OCI-LY3 (cell line): ENCODE data around the gene HCN1.
A peak's percentile ranks its signal among the peaks of the same experiment; 100 is the strongest.

Source experiments
- H2AFZ ChIP-seq: fragments of 200-600, 300-600 bp; shearing (Covaris generic); 2 replicates; pipeline ENCODE4 v1.6.0; 2014; ENCODE audit warnings: antibody characterized with exemption, low read depth, low read length
- H3K27ac ChIP-seq: fragments of 200-600, 300-600 bp; sonication (generic); 2 replicates; pipeline ENCODE4 v1.5.1; 2014; ENCODE audit warnings: mild to moderate bottlenecking, low read length, moderate library complexity, mixed read lengths
- H3K27me3 ChIP-seq: fragments of 200-600, 300-600 bp; sonication (generic); 2 replicates; pipeline ENCODE4 v1.6.1; 2014; ENCODE audit warnings: low read depth, low read length, mixed read lengths
- H3K36me3 ChIP-seq: fragments of 200-600, 300-600 bp; sonication (generic); replicated peaks from 2 replicates; pipeline ENCODE3; 2014; ENCODE audit warnings: low read depth, low read length, mixed read lengths
- H3K4me1 ChIP-seq: fragments of 300-600, 200-600 bp; sonication (generic); 2 replicates; pipeline ENCODE4 v1.6.1; 2014; ENCODE audit warnings: low read length, mixed read lengths
- H3K4me2 ChIP-seq: fragments of 200-600, 300-600 bp; sonication (generic); 2 replicates; pipeline ENCODE4 v1.6.1; 2014; ENCODE audit warnings: low read length, mixed read lengths
- H3K4me3 ChIP-seq: fragments of 300-600, 200-600 bp; sonication (generic); 2 replicates; pipeline ENCODE4 v1.5.1; 2014; ENCODE audit warnings: antibody characterized with exemption, mild to moderate bottlenecking, low read length, moderate library complexity
- H3K79me2 ChIP-seq: fragments of 300-600, 200-600 bp; shearing (Covaris generic); 2 replicates; pipeline ENCODE4 v1.6.1; 2014; ENCODE audit warnings: mild to moderate bottlenecking, low read length, mixed read lengths
- H3K9ac ChIP-seq: fragments of 300-600, 200-600 bp; shearing (Covaris generic); 2 replicates; pipeline ENCODE4 v1.6.0; 2014; ENCODE audit warnings: mild to moderate bottlenecking, low read length, moderate library complexity
- H3K9me3 ChIP-seq: fragments of 200-600, 300-600 bp; shearing (Covaris generic); 2 replicates; pipeline ENCODE4 v1.6.1; 2014; ENCODE audit warnings: low read length, mixed read lengths; ENCODE audit not compliant: insufficient read depth
- H4K20me1 ChIP-seq: fragments of 200-600, 300-600 bp; sonication (generic); 2 replicates; pipeline ENCODE4 v1.6.1; 2016; ENCODE audit warnings: low read length, mixed read lengths; ENCODE audit not compliant: insufficient read depth
- EZH2phosphoT487 ChIP-seq: fragments of 200-600 bp; shearing (Covaris generic); IDR thresholded peaks from 2 replicates; pipeline ENCODE4 v1.6.1; 2018; ENCODE audit warnings: antibody characterized with exemption, mixed run types, low read depth
- TF ChIP-seq, protein P1 (sequence below): fragments of 200-600, 300-600 bp; sonication (generic); IDR thresholded peaks from 2 replicates; pipeline ENCODE4 v1.5.1; 2014; ENCODE audit warnings: antibody characterized with exemption, low read length, low read depth

The HCN1 gene

DNA sequence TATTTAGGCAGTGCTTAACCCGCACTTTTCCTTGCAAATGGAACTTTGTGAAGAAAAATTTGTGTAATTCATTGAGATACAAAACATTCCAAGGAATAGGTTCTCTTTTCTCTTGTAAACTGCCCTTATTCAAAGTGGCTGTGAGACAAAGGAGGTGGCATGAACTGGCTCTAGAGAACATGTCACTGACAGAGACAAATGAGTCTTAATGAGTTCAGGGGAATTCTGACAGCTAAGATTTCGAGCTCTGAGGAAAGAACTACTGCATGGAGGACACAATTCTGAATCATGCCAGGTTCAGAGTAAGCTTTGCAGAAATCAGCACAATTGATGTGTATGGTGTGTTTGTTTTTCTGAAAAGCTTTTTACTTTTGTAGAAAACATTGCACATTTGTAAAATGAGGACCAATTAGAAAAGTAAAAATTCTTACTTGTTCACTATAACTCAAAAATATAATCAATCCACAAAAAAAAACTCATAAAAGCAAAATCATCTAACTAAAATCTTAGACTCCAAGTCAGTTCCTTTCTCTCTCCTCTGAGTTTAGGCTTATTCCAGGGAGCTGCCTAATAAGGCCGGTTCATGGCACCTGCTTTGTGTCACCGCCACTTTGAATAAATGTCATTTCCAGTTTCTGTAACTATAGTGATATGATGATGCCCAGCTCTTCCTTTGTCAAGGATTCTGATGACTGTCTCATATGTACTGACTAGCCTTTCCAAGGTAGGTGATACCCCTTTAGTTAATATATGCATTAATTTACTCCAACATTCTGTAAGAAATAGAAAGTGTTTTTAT, 163.2 kb downstream of the HCN1 start:
- Histone ChIP-seq H3K79me2 (no peaks in the 10 kb centered on the region), H3K4me2 (peak overlapping the region; percentile 46), H3K27me3 (no peaks in the 10 kb centered on the region), H3K4me1 (peaks cover 16% of the 10 kb centered on the region), H2AFZ (no peak overlapping the region), H4K20me1 (no peaks in the 10 kb centered on the region), H3K4me3 (0 out of 2 replicates have a peak overlapping the region, but pooled peaks have one; percentile 0), H3K9ac (peak overlapping the region; percentile 30; the same call in 1 of the 2 replicates), H3K9me3 (no peaks in the 10 kb centered on the region), H3K36me3 (no peaks in the 10 kb centered on the region), H3K27ac (peak overlapping the region; percentile 54)
- TF ChIP-seq, protein P1, sequence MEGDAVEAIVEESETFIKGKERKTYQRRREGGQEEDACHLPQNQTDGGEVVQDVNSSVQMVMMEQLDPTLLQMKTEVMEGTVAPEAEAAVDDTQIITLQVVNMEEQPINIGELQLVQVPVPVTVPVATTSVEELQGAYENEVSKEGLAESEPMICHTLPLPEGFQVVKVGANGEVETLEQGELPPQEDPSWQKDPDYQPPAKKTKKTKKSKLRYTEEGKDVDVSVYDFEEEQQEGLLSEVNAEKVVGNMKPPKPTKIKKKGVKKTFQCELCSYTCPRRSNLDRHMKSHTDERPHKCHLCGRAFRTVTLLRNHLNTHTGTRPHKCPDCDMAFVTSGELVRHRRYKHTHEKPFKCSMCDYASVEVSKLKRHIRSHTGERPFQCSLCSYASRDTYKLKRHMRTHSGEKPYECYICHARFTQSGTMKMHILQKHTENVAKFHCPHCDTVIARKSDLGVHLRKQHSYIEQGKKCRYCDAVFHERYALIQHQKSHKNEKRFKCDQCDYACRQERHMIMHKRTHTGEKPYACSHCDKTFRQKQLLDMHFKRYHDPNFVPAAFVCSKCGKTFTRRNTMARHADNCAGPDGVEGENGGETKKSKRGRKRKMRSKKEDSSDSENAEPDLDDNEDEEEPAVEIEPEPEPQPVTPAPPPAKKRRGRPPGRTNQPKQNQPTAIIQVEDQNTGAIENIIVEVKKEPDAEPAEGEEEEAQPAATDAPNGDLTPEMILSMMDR = no peak
- no peak for TF ChIP-seq EZH2phosphoT487

DNA sequence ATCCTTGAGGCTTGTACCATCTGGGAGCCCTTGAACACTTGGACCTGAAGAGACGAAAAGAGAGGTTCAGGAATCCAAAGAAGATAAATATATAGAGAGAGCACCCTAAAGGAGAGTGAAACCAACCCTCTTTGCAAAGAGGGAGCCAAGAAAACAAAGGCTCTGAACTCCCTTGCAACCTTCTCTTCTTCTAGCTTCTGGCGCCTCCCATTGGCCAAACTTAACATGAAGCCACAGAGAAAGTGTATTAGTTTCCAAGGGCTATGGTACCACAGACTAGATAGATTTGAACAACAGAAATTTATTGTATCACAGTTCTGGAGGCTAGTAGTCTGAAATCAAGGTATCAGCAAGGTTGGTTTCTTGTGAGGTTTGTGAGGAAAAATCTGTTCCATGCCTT, 175.1 kb downstream of the HCN1 start:
- Histone ChIP-seq H3K27me3 (no peaks in the 10 kb centered on the region), H3K4me2 (peak overlapping the region; percentile 26), H3K27ac (peak overlapping the region; percentile 22), H3K4me1 (peaks cover 14% of the 10 kb centered on the region), H4K20me1 (no peaks in the 10 kb centered on the region), H3K9ac (peak overlapping the region; percentile 23), H3K79me2 (no peaks in the 10 kb centered on the region), H3K9me3 (no peaks in the 10 kb centered on the region), H3K36me3 (no peaks in the 10 kb centered on the region), H2AFZ (peak overlapping the region; percentile 74), H3K4me3 (0 out of 2 replicates have a peak overlapping the region, but pooled peaks have one; percentile 5)
- TF ChIP-seq EZH2phosphoT487 = no peak
- TF ChIP-seq, protein P1 = peak; percentile 61

DNA sequence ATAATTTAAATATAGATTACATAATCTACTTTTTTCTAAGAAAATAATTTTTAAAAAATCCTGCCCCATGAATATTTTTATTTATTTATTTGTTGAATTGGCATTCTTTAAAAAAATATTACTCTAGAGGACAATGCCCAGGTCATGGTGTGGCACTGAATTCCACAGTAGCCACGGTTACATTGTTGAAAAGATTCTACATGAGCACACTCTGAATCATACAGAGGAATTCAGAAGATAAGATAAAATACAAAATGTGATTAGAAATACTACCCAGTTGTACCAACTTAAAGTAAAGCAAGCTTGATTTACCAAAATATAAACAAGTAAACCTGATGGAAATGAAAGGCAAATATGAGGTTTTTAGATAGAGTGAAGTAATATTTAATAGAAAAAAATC, 183.7 kb downstream of the HCN1 start:
- TF ChIP-seq, protein P1 = no peak
- no peak for TF ChIP-seq EZH2phosphoT487
- H3K4me2 ChIP-seq = no peak overlapping the region
- no peak overlapping the region for H3K9ac ChIP-seq
- no peaks in the 10 kb centered on the region for H3K4me1 ChIP-seq
- no peak overlapping the region for H3K27ac ChIP-seq
- no peaks in the 10 kb centered on the region for H3K79me2 ChIP-seq
- H3K36me3 ChIP-seq = no peaks in the 10 kb centered on the region
- H3K9me3 ChIP-seq = no peaks in the 10 kb centered on the region
- H2AFZ ChIP-seq = no peak overlapping the region
- H4K20me1 ChIP-seq = no peaks in the 10 kb centered on the region
- H3K27me3 ChIP-seq = no peaks in the 10 kb centered on the region
- no peak overlapping the region for H3K4me3 ChIP-seq

DNA sequence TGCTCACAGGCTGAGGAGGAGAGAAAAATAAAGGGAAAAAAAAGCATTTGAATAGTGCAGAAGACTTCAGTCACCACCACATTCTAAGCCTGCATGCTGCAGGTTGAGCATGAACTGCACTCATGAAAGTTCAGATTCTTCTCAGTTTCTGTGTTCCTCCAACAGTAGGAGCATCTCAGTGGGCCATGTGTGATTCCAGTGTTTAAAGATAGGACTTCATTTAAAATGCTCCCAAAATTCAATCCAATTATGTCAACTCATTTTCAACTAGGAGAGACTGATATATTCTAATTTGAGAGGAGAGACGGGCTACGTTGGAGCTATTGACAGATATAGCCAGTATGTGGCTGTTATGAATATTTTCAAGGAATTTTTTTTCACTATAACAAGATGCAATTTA, 186.8 kb downstream of the HCN1 start:
- Histone ChIP-seq H3K4me1 (no peaks in the 10 kb centered on the region), H3K4me2 (no peak overlapping the region), H3K9me3 (no peaks in the 10 kb centered on the region), H3K27ac (no peak overlapping the region), H3K9ac (no peak overlapping the region), H2AFZ (no peak overlapping the region), H3K36me3 (no peaks in the 10 kb centered on the region), H3K4me3 (no peak overlapping the region), H3K27me3 (no peaks in the 10 kb centered on the region), H3K79me2 (no peaks in the 10 kb centered on the region), H4K20me1 (no peaks in the 10 kb centered on the region)
- TF ChIP-seq EZH2phosphoT487 = no peak
- TF ChIP-seq, protein P1 = no peak
